ENCODE results near the gene CYTIP. TPM values are rescaled to one million over a fixed set of nuclear protein-coding genes. Genes with fewer than 3 reads are reported as not detected.
A peak's percentile ranks its signal among the peaks of the same experiment; 100 is the strongest.

Gene CYTIP
- total RNA-seq, 1 experiment from 2014 or later: not detected

DNA sequence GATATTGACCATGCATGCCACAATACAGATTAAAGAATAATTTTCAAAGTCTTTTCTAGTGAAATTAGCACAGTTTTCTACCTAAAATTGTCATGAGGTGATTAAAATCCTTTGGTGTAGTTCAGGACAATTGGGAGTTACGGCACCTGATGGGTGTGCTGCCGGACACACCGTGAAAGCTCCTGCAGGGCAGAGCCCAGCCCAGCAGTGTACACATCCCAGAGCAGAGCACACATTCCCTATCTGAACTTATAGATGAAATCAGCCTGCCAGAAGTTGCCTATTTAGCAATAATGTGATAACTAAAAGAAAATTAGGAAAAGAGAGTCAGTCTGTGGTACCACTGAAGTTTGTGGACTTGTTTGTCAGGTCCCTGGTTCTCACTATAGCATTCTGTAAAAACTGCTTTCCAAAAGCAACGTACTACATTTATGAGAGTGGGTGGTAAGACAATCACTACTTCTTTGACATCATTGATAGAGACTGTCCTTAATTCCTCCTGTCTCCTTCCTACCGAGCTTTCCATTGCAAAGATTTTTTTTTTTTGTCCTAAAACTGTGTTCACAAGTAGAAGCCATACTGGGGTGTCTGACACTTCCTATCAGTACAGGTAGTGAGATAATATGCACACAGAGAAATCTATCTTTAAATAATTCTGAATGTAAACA is 3.4 kb downstream of the CYTIP start:
- intact Hi-C loops (cut with micrococcal nuclease; ENCODE audit: unreplicated experiment): no loop called here
- ChIA-PET POLR2A (ENCODE audit: low non-redundant PET) (no interaction called here), CTCF (no interaction called here)
- no TSS peak for BruUV-seq (replicated peaks)
- no peak for TF ChIP-seq EZH2 (IDR thresholded peaks at IDR 0.05; ENCODE audit: borderline replicate concordance, low read depth, low read length, poor library complexity, severe bottlenecking)
- TF ChIP-seq, protein P1, sequence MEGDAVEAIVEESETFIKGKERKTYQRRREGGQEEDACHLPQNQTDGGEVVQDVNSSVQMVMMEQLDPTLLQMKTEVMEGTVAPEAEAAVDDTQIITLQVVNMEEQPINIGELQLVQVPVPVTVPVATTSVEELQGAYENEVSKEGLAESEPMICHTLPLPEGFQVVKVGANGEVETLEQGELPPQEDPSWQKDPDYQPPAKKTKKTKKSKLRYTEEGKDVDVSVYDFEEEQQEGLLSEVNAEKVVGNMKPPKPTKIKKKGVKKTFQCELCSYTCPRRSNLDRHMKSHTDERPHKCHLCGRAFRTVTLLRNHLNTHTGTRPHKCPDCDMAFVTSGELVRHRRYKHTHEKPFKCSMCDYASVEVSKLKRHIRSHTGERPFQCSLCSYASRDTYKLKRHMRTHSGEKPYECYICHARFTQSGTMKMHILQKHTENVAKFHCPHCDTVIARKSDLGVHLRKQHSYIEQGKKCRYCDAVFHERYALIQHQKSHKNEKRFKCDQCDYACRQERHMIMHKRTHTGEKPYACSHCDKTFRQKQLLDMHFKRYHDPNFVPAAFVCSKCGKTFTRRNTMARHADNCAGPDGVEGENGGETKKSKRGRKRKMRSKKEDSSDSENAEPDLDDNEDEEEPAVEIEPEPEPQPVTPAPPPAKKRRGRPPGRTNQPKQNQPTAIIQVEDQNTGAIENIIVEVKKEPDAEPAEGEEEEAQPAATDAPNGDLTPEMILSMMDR (conservative IDR thresholded peaks at IDR 0.05; ENCODE audit: low read depth, low read length): no peak
- Histone ChIP-seq H3K4me3 (ENCODE audit: low read depth, low read length, poor library complexity, severe bottlenecking) (no peak overlapping the region), H3K27ac (ENCODE audit: low read depth, low read length, poor library complexity, severe bottlenecking) (no peak overlapping the region), H3K27me3 (replicated peaks; ENCODE audit: insufficient read depth, low read depth, low read length, poor library complexity) (no peaks in the 10 kb centered on the region), H3K4me1 (ENCODE audit: insufficient read depth, low read length, poor library complexity, severe bottlenecking) (no peaks in the 10 kb centered on the region), H3K36me3 (ENCODE audit: insufficient read depth, low read length, poor library complexity, severe bottlenecking) (no peaks in the 10 kb centered on the region), H3K9me3 (ENCODE audit: low read depth, low read length, poor library complexity, severe bottlenecking) (no peaks in the 10 kb centered on the region)
- DNase-seq (ENCODE audit: low spot score): no peak

GRCh38 chr2:157439824-157440186 is 4.1 kb downstream of the CYTIP start:
- POLR2A ChIA-PET (ENCODE audit: low non-redundant PET): interaction anchor here (0.6 kb wide), 1 partner anchor 103 kb away, joined by 3 read pairs; no protein-coding TSS in a partner anchor
- DNase-seq (ENCODE audit: low spot score): no peak
- H3K27ac ChIP-seq (ENCODE audit: low read depth, low read length, poor library complexity, severe bottlenecking): no peak overlapping the region
- CTCF ChIA-PET: no interaction called here
- no peak for TF ChIP-seq EZH2 (IDR thresholded peaks at IDR 0.05; ENCODE audit: borderline replicate concordance, low read depth, low read length, poor library complexity, severe bottlenecking)
- TF ChIP-seq, protein P1 (conservative IDR thresholded peaks at IDR 0.05; ENCODE audit: low read depth, low read length): no peak
- no peaks in the 10 kb centered on the region for H3K4me1 ChIP-seq (ENCODE audit: insufficient read depth, low read length, poor library complexity, severe bottlenecking)
- H3K9me3 ChIP-seq (ENCODE audit: low read depth, low read length, poor library complexity, severe bottlenecking): no peaks in the 10 kb centered on the region
- H3K36me3 ChIP-seq (ENCODE audit: insufficient read depth, low read length, poor library complexity, severe bottlenecking): no peaks in the 10 kb centered on the region
- no peak overlapping the region for H3K4me3 ChIP-seq (ENCODE audit: low read depth, low read length, poor library complexity, severe bottlenecking)
- intact Hi-C loops (cut with micrococcal nuclease; ENCODE audit: unreplicated experiment): no loop called here
- no TSS peak for BruUV-seq (replicated peaks)
- H3K27me3 ChIP-seq (replicated peaks; ENCODE audit: insufficient read depth, low read depth, low read length, poor library complexity): no peaks in the 10 kb centered on the region

- no TSS peak for BruUV-seq (replicated peaks)
- POLR2A ChIA-PET (ENCODE audit: low non-redundant PET): interaction anchor here (0.6 kb wide), 1 partner anchor 102 kb away, joined by 3 read pairs; no protein-coding TSS in a partner anchor
- H3K4me1 ChIP-seq (ENCODE audit: insufficient read depth, low read length, poor library complexity, severe bottlenecking): no peaks in the 10 kb centered on the region
These were observed 4.7 kb downstream of the CYTIP start for GRCh38 chr2:157438863-157439823.

More at GRCh38 chr2:157438863-157439823, 4.7 kb downstream of the CYTIP start:
- Histone ChIP-seq H3K4me3 (ENCODE audit: low read depth, low read length, poor library complexity, severe bottlenecking) (no peak overlapping the region), H3K9me3 (ENCODE audit: low read depth, low read length, poor library complexity, severe bottlenecking) (no peaks in the 10 kb centered on the region), H3K36me3 (ENCODE audit: insufficient read depth, low read length, poor library complexity, severe bottlenecking) (no peaks in the 10 kb centered on the region), H3K27ac (ENCODE audit: low read depth, low read length, poor library complexity, severe bottlenecking) (no peak overlapping the region), H3K27me3 (replicated peaks; ENCODE audit: insufficient read depth, low read depth, low read length, poor library complexity) (no peaks in the 10 kb centered on the region)
- no peak for TF ChIP-seq EZH2 (IDR thresholded peaks at IDR 0.05; ENCODE audit: borderline replicate concordance, low read depth, low read length, poor library complexity, severe bottlenecking)
- TF ChIP-seq, protein P1 (conservative IDR thresholded peaks at IDR 0.05; ENCODE audit: low read depth, low read length): no peak
- peak; percentile 22 for DNase-seq (ENCODE audit: low spot score)
- intact Hi-C loops (cut with micrococcal nuclease; ENCODE audit: unreplicated experiment): no loop called here
- CTCF ChIA-PET: no interaction called here
